OCI-LY3 (cell line): ENCODE measurements around the gene KIF25.

Source experiments
- CTCF ChIP-seq: fragments of 200-600, 300-600 bp; sonication (generic); IDR thresholded peaks from 2 replicates; pipeline ENCODE4 v1.5.1; 2014; ENCODE audit warnings: antibody characterized with exemption, low read length, low read depth
- EZH2phosphoT487 ChIP-seq: fragments of 200-600 bp; shearing (Covaris generic); IDR thresholded peaks from 2 replicates; pipeline ENCODE4 v1.6.1; 2018; ENCODE audit warnings: antibody characterized with exemption, mixed run types, low read depth

- no peak for TF ChIP-seq CTCF
- no peak for TF ChIP-seq EZH2phosphoT487
Measured at GRCh38 chr6:168025831-168026710, 28.6 kb downstream of the KIF25 start.
